WI38 (cell line): ENCODE measurements around the gene FRMD7.

Source experiments
- H3K4me3 ChIP-seq: 2 replicates; pipeline ENCODE4 v1.5.1; 2011; ENCODE audit warnings: low read depth, mild to moderate bottlenecking, control low read depth, low read length
- TF ChIP-seq, protein P1 (sequence below): IDR thresholded peaks from 2 replicates; pipeline ENCODE4 v1.5.1; 2012; ENCODE audit warnings: low read depth, mild to moderate bottlenecking, control low read depth, low read length

Gene FRMD7

DNA sequence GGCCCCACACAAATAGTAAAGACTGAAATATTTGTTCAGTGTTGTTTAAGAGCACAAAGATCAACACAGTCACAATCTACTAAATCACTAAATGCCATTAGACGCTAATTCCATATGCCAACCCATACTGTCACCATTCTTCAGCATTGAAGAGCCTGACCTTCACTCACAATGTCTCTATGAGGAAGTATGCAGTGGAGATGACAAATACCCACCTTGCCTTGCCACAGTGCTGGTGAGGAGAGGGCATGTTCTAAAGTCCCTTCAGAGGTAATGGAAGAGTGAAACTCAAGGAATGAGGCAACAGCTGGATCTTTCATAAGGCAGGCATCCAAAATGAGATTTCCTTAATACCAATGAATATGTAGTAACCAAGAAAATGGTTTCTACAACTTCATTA is 50.4 kb downstream of the FRMD7 start:
- no peak overlapping the region for H3K4me3 ChIP-seq
- TF ChIP-seq, protein P1, sequence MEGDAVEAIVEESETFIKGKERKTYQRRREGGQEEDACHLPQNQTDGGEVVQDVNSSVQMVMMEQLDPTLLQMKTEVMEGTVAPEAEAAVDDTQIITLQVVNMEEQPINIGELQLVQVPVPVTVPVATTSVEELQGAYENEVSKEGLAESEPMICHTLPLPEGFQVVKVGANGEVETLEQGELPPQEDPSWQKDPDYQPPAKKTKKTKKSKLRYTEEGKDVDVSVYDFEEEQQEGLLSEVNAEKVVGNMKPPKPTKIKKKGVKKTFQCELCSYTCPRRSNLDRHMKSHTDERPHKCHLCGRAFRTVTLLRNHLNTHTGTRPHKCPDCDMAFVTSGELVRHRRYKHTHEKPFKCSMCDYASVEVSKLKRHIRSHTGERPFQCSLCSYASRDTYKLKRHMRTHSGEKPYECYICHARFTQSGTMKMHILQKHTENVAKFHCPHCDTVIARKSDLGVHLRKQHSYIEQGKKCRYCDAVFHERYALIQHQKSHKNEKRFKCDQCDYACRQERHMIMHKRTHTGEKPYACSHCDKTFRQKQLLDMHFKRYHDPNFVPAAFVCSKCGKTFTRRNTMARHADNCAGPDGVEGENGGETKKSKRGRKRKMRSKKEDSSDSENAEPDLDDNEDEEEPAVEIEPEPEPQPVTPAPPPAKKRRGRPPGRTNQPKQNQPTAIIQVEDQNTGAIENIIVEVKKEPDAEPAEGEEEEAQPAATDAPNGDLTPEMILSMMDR: no peak

DNA sequence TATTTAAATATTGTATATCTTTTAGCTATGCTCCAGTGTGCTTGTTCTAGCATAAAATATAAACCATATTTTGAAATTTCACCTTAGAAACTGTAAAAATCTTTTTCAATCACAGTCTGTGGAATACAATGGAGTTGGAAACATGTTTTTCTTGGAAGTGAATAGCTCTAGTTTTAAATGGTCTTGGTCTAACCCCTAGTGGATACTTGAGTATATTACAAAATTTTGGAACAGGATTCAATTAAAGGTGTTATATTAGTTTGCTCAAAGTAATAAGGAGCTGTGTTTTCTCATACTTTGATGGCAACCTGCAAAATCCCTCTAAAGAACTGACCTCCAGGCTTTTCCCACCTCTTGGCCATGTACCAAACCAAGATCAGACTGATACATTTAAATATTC is 56.6 kb downstream of the FRMD7 start:
- TF ChIP-seq, protein P1: no peak
- no peak overlapping the region for H3K4me3 ChIP-seq

DNA sequence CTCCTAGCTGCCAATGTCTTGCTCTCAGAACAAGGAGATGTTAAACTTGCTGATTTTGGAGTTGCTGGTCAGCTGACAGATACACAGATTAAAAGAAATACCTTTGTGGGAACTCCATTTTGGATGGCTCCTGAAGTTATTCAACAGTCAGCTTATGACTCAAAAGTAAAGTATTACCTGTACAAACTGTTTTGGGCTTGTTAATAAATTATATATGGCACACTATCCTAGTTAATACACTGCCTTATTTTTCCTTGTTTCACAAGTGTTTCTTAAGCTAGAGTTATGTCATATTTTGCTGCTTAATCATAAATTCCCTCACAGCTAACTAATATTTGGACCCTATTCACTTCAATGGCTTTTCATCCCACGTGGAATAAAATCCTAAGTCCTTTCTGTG is 59.4 kb downstream of the FRMD7 start:
- H3K4me3 ChIP-seq: no peak overlapping the region
- TF ChIP-seq, protein P1: no peak

- no peak overlapping the region for H3K4me3 ChIP-seq
- TF ChIP-seq, protein P1: no peak
Observed at GRCh38 chrX:132063862-132064261, 64.0 kb downstream of the FRMD7 start.

DNA sequence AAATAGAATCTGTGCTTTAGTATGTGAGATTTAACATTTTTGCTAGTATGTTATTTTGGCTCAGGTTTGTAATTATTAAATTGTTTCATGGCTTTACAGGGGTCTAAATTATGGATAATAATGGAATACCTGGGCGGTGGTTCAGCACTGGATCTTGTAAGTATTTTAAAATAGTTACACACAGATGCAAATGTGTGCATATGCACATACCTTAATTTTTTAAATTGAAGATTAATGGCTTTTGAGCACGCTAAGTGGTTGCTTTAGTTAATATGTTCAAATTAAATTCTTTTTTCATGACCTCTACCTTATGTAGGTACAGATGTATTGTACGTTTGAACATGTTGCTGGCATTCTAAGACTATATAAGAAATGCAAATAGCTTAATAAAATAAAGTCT is 64.5 kb downstream of the FRMD7 start:
- TF ChIP-seq, protein P1: no peak
- no peak overlapping the region for H3K4me3 ChIP-seq

- TF ChIP-seq, protein P1: no peak
- H3K4me3 ChIP-seq: no peak overlapping the region
Observed at GRCh38 chrX:132059973-132060540, 67.8 kb downstream of the FRMD7 start.

GRCh38 chrX:132058975-132059374 is 68.8 kb downstream of the FRMD7 start:
- TF ChIP-seq, protein P1: no peak
- H3K4me3 ChIP-seq: no peak overlapping the region
